K562 (cell line): ENCODE data around the gene PTPN20. TPM values are rescaled to one million over a fixed set of nuclear protein-coding genes. Genes with fewer than 3 reads are reported as not detected.

ENCODE experiments used
- CBX5 ChIP-seq: IDR thresholded peaks from 2 replicates; pipeline ENCODE4 v1.6.1; 2014; ENCODE audit warnings: low read depth, borderline replicate concordance
- CREM ChIP-seq: IDR thresholded peaks from 2 replicates; pipeline ENCODE4 v1.6.1; 2014; ENCODE audit warnings: antibody characterized with exemption, low read depth
- HNRNPK ChIP-seq: fragments of 200-400 bp; formaldehyde crosslinking; IDR thresholded peaks from one replicate; pipeline ENCODE4 v1.6.1; 2018; ENCODE audit warnings: mild to moderate bottlenecking, low read depth, low read length; ENCODE audit not compliant: poor library complexity, severe bottlenecking
- MCM3 ChIP-seq: fragments of 450-650 bp; IDR thresholded peaks from 2 replicates; pipeline ENCODE4 v1.6.1; 2016
- NBN ChIP-seq: fragments of 450-650 bp; IDR thresholded peaks from 2 replicates; pipeline ENCODE4 v1.6.1; 2016; ENCODE audit warnings: low read depth, mild to moderate bottlenecking
- NEUROD1 ChIP-seq: fragments of 150-350 bp; IDR thresholded peaks from 2 replicates; pipeline ENCODE4 v1.6.1; 2014; ENCODE audit warnings: borderline replicate concordance, low read length, low read depth; ENCODE audit not compliant: partially characterized antibody
- PHB2 ChIP-seq: fragments of 450-650 bp; IDR thresholded peaks from 2 replicates; pipeline ENCODE4 v1.6.1; 2017; ENCODE audit warnings: low read depth
- RCOR1 ChIP-seq, 2 experiments: IDR thresholded peaks; 2 replicates each; pipeline ENCODE4 v1.6.1; 2012; ENCODE audit warnings: low read depth in 2 of 2, low read length in 2 of 2, borderline replicate concordance in 1 of 2, improper control_type of control experiment in 1 of 2
- SIN3A ChIP-seq, 2 experiments: fragments of 150-350 bp in 1 of 2; IDR thresholded peaks; 2 replicates each; pipeline ENCODE4 v1.6.1; 2011 to 2016; ENCODE audit warnings: borderline replicate concordance in 2 of 2, low read depth in 2 of 2, low read length in 2 of 2, mild to moderate bottlenecking in 2 of 2, moderate library complexity in 2 of 2; ENCODE audit not compliant: control insufficient read depth in 1 of 2
- SRSF1 ChIP-seq: fragments of 200-400 bp; formaldehyde crosslinking; IDR thresholded peaks from 2 replicates; pipeline ENCODE4 v1.6.1; 2017; ENCODE audit warnings: mild to moderate bottlenecking, low read depth, low read length, moderate library complexity
- TCF7 ChIP-seq: sonication (generic); IDR thresholded peaks from 2 replicates; pipeline ENCODE4 v1.6.1; 2016; ENCODE audit warnings: antibody characterized with exemption, borderline replicate concordance
- ZBED1 ChIP-seq: IDR thresholded peaks from 2 replicates; pipeline ENCODE4 v1.6.1; 2014
- ZC3H4 ChIP-seq: sonication (generic); formaldehyde crosslinking; IDR thresholded peaks from 2 replicates; pipeline ENCODE4 v1.9.0; 2021; ENCODE audit warnings: missing genetic modification reagents, borderline replicate concordance
- ZNF586 ChIP-seq: fragments of 450-650 bp; formaldehyde crosslinking; conservative IDR thresholded peaks from 2 replicates; pipeline ENCODE4 v1.4.0; 2020; ENCODE audit warnings: mild to moderate bottlenecking, moderate library complexity
- ZNF766 ChIP-seq: fragments of 200-800 bp; sonication (Bioruptor generic); conservative IDR thresholded peaks from 2 replicates; pipeline ENCODE4 v1.6.1; 2016; ENCODE audit warnings: missing genetic modification characterization, missing compliant biosample characterization
- polyA plus RNA-seq, 8 experiments: library from polyadenylated mRNA; depleted of rRNA in 4 of 8; stranded (reverse) in 5 of 8; unstranded in 3 of 8; fragments of >200 nt; fragmentation: Nextera tagmentation in 2 of 8; fragmentation: Illumina TruSeq in 1 of 8; extraction: Ambion mirVana in 2 of 8; extraction: Trizol in 1 of 8; gene quantifications; 2 replicates each; pipeline versions ENCODE4 v1.2.1 to v1.2.3, GENCODE V29; 2011 to 2014; ENCODE audit warnings: inconsistent platforms in 1 of 8, missing spikeins in 1 of 8
- total RNA-seq, 7 experiments: library from RNA; depleted of rRNA in 6 of 7; stranded (reverse); fragments of >200 nt in 6 of 7; fragmentation: Illumina TruSeq in 2 of 7; extraction: Trizol in 2 of 7; gene quantifications; 2 replicates each; pipeline versions ENCODE4 v1.2.1 to v1.2.3, GENCODE V29; 2011 to 2021; ENCODE audit warnings: low replicate concordance in 1 of 7
- TF ChIP-seq, protein P1 (sequence below), 2 experiments: fragments of 450-650 bp in 1 of 2; sonication (generic) in 1 of 2; formaldehyde crosslinking; conservative IDR thresholded peaks; 2 replicates each; pipeline versions ENCODE4 v1.4.0 to v1.8.1; 2020 to 2022; ENCODE audit warnings: mild to moderate bottlenecking in 1 of 2, missing genetic modification reagents in 1 of 2
- TF ChIP-seq, protein P2 (sequence below): sonication (generic); IDR thresholded peaks from 2 replicates; pipeline ENCODE4 v1.6.1; 2016
- TF ChIP-seq, protein P3 (sequence below): fragments of 450-650 bp; IDR thresholded peaks from 2 replicates; pipeline ENCODE4 v1.6.1; 2014; ENCODE audit warnings: low read depth, mild to moderate bottlenecking, moderate library complexity, borderline replicate concordance
- TF ChIP-seq, protein P4 (sequence below): fragments of 250-450 bp; sonication (Bioruptor Pico); IDR thresholded peaks from 2 replicates; pipeline ENCODE4 v1.4.0; 2020; ENCODE audit warnings: mild to moderate bottlenecking, moderate library complexity

PTPN20 gene
- total and polyA plus RNA-seq, 9 of the 15 experiments (the other 6 are each of a cell fraction or from before 2014, with no cell fraction given), result 0.03 to 0.18 (median 0.10) TPM; not detected in 6

DNA sequence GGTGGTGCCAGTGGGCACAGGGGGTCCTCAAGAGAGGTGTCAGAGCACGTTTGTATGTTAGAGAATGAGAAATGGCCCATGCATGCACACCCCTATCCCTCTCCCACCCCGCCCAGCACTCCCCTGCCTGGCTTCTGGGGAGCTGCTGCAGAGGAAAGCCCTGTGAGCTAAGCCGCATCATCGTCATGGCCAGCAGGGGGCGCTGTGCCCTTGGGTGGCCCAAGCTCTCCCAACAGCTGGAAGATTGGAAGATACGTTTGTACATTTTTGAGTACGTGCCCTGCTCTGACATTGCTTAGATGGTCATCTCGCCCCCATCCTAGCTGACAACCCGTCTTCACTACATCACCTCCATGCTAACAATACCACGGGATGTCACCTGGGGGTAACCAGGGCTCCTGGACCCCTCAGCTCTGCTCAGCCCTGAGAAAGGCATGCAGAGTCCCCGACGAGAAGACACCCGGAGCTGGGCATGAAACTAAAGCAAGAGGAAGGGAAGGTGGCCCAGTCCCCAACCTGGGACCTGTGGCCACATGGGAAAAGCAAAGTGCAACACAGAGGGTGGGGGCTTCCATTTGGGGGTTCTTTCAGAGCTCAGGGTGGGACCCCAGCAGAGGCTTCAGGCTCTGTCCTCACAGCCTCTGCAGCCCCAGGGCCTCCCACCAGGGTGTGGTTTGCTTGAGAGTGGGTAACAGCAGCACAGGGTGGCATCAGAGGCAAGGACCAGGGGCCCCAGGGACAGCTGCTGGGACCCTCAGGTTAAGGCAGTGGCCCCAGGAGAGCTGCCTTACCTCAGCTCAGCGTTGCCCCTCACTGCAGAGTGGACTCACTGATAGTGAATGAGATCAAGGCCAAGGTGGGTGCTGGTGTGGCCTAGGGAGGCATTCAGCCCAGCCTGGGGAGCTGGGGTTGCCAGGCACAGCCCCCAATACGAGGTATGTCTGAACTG is 136.6 kb downstream of the PTPN20 start (continued):
- TF ChIP-seq, protein P1, sequence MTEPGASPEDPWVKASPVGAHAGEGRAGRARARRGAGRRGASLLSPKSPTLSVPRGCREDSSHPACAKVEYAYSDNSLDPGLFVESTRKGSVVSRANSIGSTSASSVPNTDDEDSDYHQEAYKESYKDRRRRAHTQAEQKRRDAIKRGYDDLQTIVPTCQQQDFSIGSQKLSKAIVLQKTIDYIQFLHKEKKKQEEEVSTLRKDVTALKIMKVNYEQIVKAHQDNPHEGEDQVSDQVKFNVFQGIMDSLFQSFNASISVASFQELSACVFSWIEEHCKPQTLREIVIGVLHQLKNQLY (CRISPR knock-in tag; conservative IDR thresholded peaks at IDR 0.05), result no peak
- TF ChIP-seq SIN3A (IDR thresholded peaks at IDR 0.05; ENCODE audit: borderline replicate concordance in 2 of 2, control insufficient read depth in 1 of 2, low read depth in 2 of 2, low read length in 2 of 2) (no peak), RCOR1 (IDR thresholded peaks at IDR 0.05; ENCODE audit: borderline replicate concordance in 1 of 2, low read depth in 2 of 2, low read length in 2 of 2) (0 out of 4 replicates have a peak, but pooled peaks of 1 of the 2 experiments have one; percentile 16), ZNF586 (CRISPR knock-in tag) (no peak), PHB2 (no peak), TCF7 (no peak), CREM (peak; percentile 83), MCM3 (no peak), NBN (no peak), ZBED1 (no peak), HNRNPK (no peak), ZC3H4 (no peak), ZNF766 (CRISPR knock-in tag) (no peak), CBX5 (no peak), SRSF1 (no peak), NEUROD1 (no peak)
- TF ChIP-seq, protein P2, sequence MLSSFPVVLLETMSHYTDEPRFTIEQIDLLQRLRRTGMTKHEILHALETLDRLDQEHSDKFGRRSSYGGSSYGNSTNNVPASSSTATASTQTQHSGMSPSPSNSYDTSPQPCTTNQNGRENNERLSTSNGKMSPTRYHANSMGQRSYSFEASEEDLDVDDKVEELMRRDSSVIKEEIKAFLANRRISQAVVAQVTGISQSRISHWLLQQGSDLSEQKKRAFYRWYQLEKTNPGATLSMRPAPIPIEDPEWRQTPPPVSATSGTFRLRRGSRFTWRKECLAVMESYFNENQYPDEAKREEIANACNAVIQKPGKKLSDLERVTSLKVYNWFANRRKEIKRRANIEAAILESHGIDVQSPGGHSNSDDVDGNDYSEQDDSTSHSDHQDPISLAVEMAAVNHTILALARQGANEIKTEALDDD, result no peak
- TF ChIP-seq, protein P3, sequence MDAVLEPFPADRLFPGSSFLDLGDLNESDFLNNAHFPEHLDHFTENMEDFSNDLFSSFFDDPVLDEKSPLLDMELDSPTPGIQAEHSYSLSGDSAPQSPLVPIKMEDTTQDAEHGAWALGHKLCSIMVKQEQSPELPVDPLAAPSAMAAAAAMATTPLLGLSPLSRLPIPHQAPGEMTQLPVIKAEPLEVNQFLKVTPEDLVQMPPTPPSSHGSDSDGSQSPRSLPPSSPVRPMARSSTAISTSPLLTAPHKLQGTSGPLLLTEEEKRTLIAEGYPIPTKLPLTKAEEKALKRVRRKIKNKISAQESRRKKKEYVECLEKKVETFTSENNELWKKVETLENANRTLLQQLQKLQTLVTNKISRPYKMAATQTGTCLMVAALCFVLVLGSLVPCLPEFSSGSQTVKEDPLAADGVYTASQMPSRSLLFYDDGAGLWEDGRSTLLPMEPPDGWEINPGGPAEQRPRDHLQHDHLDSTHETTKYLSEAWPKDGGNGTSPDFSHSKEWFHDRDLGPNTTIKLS, result no peak
- TF ChIP-seq, protein P4, sequence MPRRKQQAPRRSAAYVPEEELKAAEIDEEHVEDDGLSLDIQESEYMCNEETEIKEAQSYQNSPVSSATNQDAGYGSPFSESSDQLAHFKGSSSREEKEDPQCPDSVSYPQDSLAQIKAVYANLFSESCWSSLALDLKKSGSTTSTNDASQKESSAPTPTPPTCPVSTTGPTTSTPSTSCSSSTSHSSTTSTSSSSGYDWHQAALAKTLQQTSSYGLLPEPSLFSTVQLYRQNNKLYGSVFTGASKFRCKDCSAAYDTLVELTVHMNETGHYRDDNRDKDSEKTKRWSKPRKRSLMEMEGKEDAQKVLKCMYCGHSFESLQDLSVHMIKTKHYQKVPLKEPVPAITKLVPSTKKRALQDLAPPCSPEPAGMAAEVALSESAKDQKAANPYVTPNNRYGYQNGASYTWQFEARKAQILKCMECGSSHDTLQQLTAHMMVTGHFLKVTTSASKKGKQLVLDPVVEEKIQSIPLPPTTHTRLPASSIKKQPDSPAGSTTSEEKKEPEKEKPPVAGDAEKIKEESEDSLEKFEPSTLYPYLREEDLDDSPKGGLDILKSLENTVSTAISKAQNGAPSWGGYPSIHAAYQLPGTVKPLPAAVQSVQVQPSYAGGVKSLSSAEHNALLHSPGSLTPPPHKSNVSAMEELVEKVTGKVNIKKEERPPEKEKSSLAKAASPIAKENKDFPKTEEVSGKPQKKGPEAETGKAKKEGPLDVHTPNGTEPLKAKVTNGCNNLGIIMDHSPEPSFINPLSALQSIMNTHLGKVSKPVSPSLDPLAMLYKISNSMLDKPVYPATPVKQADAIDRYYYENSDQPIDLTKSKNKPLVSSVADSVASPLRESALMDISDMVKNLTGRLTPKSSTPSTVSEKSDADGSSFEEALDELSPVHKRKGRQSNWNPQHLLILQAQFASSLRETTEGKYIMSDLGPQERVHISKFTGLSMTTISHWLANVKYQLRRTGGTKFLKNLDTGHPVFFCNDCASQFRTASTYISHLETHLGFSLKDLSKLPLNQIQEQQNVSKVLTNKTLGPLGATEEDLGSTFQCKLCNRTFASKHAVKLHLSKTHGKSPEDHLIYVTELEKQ (CRISPR knock-in tag), result no peak
